Neural cell (in vitro differentiated cells): Measurements from ENCODE around the gene CKB. TPM values are rescaled to one million over a fixed set of nuclear protein-coding genes. Genes with fewer than 3 reads are reported as not detected.

ENCODE experiments used
- H2AFZ ChIP-seq: fragments of 200-600, 300-800 bp; sonication (generic), shearing (Covaris generic); 2 replicates; pipeline ENCODE4 v1.6.0; 2014; ENCODE audit warnings: low read depth, mild to moderate bottlenecking, antibody characterized with exemption, low read length, moderate library complexity
- H3F3A ChIP-seq: fragments of 200-600 bp; shearing (Covaris generic); 2 replicates; pipeline ENCODE4 v1.6.1; 2016; ENCODE audit warnings: mild to moderate bottlenecking, moderate library complexity, mixed read lengths, antibody characterized with exemption, low read length; ENCODE audit not compliant: insufficient read depth, poor library complexity, severe bottlenecking
- H3K27ac ChIP-seq: fragments of 200-600, 300-800 bp; sonication (generic), shearing (Covaris generic); 2 replicates; pipeline ENCODE4 v1.5.1; 2014; ENCODE audit warnings: mild to moderate bottlenecking, low read length, moderate library complexity
- H3K27me3 ChIP-seq: fragments of 300-800, 200-600 bp; sonication (generic), shearing (Covaris generic); 2 replicates; pipeline ENCODE4 v1.6.0; 2014; ENCODE audit warnings: mild to moderate bottlenecking, low read depth, low read length, moderate library complexity; ENCODE audit not compliant: insufficient read depth
- H3K36me3 ChIP-seq: fragments of 300-800, 200-600 bp; sonication (generic), shearing (Covaris generic); 2 replicates; pipeline ENCODE4 v1.5.1; 2014; ENCODE audit warnings: mild to moderate bottlenecking, antibody characterized with exemption, low read length, moderate library complexity; ENCODE audit not compliant: insufficient read depth
- H3K4me2 ChIP-seq: fragments of 300-800, 200-600 bp; sonication (generic), shearing (Covaris generic); 2 replicates; pipeline ENCODE4 v1.6.0; 2014; ENCODE audit warnings: mild to moderate bottlenecking, low read length
- H3K4me3 ChIP-seq: fragments of 300-800, 200-600 bp; sonication (generic), shearing (Covaris generic); 2 replicates; pipeline ENCODE4 v1.5.1; 2014; ENCODE audit warnings: mild to moderate bottlenecking, low read length, moderate library complexity
- H3K79me2 ChIP-seq: fragments of 200-600 bp; shearing (Covaris generic); replicated peaks from 2 replicates; pipeline ENCODE4 v1.6.0; 2014; ENCODE audit warnings: mild to moderate bottlenecking, low read length, moderate library complexity; ENCODE audit not compliant: insufficient read depth
- H3K9ac ChIP-seq: fragments of 300-800, 200-600 bp; sonication (generic), shearing (Covaris generic); 2 replicates; pipeline ENCODE4 v1.6.1; 2016; ENCODE audit warnings: mild to moderate bottlenecking, low read length, mixed read lengths
- H3K9me2 ChIP-seq: fragments of 200-600 bp; shearing (Covaris generic); 2 replicates; pipeline ENCODE4 v1.6.1; 2016; ENCODE audit warnings: mild to moderate bottlenecking, low read length, mixed read lengths; ENCODE audit not compliant: insufficient read depth
- H3K9me3 ChIP-seq: fragments of 200-600, 300-800 bp; sonication (generic), shearing (Covaris generic); 2 replicates; pipeline ENCODE4 v1.6.1; 2016; ENCODE audit warnings: mild to moderate bottlenecking, mixed run types, low read length, moderate library complexity, mixed read lengths
- H4K20me1 ChIP-seq: fragments of 200-600 bp; shearing (Covaris generic); 2 replicates; pipeline ENCODE4 v1.6.1; 2016; ENCODE audit warnings: mild to moderate bottlenecking, mixed run types; ENCODE audit not compliant: insufficient read depth
- CTCF ChIP-seq: fragments of 450-650 bp; IDR thresholded peaks from 2 replicates; pipeline ENCODE4 v1.5.1; 2014; ENCODE audit warnings: antibody characterized with exemption, mild to moderate bottlenecking, moderate library complexity; ENCODE audit not compliant: poor library complexity, severe bottlenecking
- EP300 ChIP-seq: fragments of 450-650 bp; conservative IDR thresholded peaks from 2 replicates; pipeline ENCODE4 v1.6.1; 2014; ENCODE audit warnings: antibody characterized with exemption, mild to moderate bottlenecking, moderate library complexity; ENCODE audit not compliant: poor library complexity, severe bottlenecking
- EZH2 ChIP-seq: fragments of 200-600, 300-800 bp; shearing (Covaris generic), sonication (generic); IDR thresholded peaks from 2 replicates; pipeline ENCODE4 v1.6.1; 2014; ENCODE audit warnings: antibody characterized with exemption, low read length, borderline replicate concordance, mild to moderate bottlenecking; ENCODE audit not compliant: insufficient read depth, poor library complexity, severe bottlenecking
- MXI1 ChIP-seq: fragments of 450-650 bp; conservative IDR thresholded peaks from 2 replicates; pipeline ENCODE4 v1.6.1; 2014; ENCODE audit warnings: antibody characterized with exemption, mild to moderate bottlenecking; ENCODE audit not compliant: poor library complexity, severe bottlenecking
- POLR2AphosphoS5 ChIP-seq: IDR thresholded peaks from 2 replicates; pipeline ENCODE4 v1.6.1; 2012
- RAD21 ChIP-seq: fragments of 450-650 bp; conservative IDR thresholded peaks from 2 replicates; pipeline ENCODE4 v1.6.1; 2014; ENCODE audit warnings: antibody characterized with exemption, mild to moderate bottlenecking, moderate library complexity
- SMC3 ChIP-seq: fragments of 450-650 bp; conservative IDR thresholded peaks from 2 replicates; pipeline ENCODE4 v1.6.1; 2014; ENCODE audit warnings: antibody characterized with exemption, mild to moderate bottlenecking, moderate library complexity; ENCODE audit not compliant: poor library complexity
- TAF1 ChIP-seq: IDR thresholded peaks from 2 replicates; pipeline ENCODE4 v1.6.1; 2012; ENCODE audit warnings: low read depth
- polyA plus RNA-seq: library from polyadenylated mRNA; depleted of rRNA; stranded (reverse); fragments of >200 nt; gene quantifications from 2 replicates; pipeline ENCODE4 v1.2.3, GENCODE V29; 2014
- TF ChIP-seq, protein P1 (sequence below): IDR thresholded peaks from 2 replicates; pipeline ENCODE4 v1.6.1; 2012; ENCODE audit warnings: borderline replicate concordance

The CKB gene
- polyA plus RNA-seq, 1 donor from 2014 or later: 918 TPM

- TF ChIP-seq POLR2AphosphoS5: no peak
- no peak for TF ChIP-seq MXI1
- no peak for TF ChIP-seq SMC3
- TF ChIP-seq EP300: no peak
- Histone ChIP-seq H3K4me3 (no peak overlapping the region), H3K4me2 (no peak overlapping the region), H2AFZ (no peak overlapping the region), H4K20me1 (no peaks in the 10 kb centered on the region), H3K27ac (no peak overlapping the region), H3K9me3 (no peaks in the 10 kb centered on the region), H3K27me3 (no peaks in the 10 kb centered on the region), H3K9me2 (no peaks in the 10 kb centered on the region), H3K79me2 (no peaks in the 10 kb centered on the region), H3K36me3 (no peaks in the 10 kb centered on the region), H3K9ac (no peak overlapping the region), H3F3A (no peaks in the 10 kb centered on the region)
These were observed 13.4 kb upstream of the CKB start for GRCh38 chr14:103535891-103536565.

DNA sequence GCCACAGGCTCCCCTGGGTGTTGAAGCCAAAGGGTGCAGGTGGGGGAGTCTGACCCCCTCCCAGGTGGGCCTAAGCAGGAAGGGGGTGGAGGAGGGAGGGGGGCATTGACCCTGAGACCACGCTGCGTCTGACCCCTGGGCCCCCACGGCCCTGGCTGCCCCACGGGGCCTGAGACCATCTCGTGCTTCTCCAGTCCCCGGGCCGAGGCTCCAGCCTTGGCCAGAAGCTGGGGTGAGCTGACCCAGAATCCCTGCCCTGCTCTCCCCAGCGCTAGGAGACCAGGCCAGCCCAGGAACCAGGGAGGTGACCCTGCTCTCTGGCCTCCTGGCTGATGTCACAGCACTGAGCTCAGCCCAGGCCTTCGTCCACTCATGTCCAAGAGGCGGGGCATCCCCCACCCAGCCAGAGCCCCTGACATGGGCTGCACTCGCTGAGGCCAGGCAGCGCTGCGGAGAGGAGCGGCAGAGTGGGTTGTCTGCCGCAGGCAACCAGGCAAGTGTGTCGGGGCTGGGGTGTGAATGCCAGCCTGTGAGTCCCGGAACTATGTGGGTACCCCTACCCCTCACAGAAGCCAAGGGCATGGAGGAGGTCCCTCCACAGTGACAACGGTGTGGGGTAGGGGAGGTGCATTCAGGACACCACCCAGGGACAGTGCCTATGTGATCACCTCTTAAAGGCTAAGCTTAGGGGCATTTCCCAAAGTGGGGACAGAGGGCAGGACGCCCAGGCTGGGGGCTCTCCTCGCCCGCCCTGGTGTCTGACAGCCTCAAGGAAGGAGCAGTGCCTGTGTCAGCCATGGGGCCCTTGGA is 12.7 kb upstream of the CKB start:
- no peak overlapping the region for H3K27ac ChIP-seq
- H3K4me2 ChIP-seq: no peak overlapping the region
- H3K9me2 ChIP-seq: no peaks in the 10 kb centered on the region
- H3K4me3 ChIP-seq: no peak overlapping the region
- no peaks in the 10 kb centered on the region for H3K79me2 ChIP-seq
- H3K9ac ChIP-seq: no peak overlapping the region
- H3F3A ChIP-seq: no peaks in the 10 kb centered on the region
- no peaks in the 10 kb centered on the region for H3K9me3 ChIP-seq
- H3K36me3 ChIP-seq: no peaks in the 10 kb centered on the region
- H2AFZ ChIP-seq: no peak overlapping the region
- H4K20me1 ChIP-seq: no peaks in the 10 kb centered on the region
- no peaks in the 10 kb centered on the region for H3K27me3 ChIP-seq
- TF ChIP-seq POLR2AphosphoS5 (no peak), CTCF (no peak), EZH2 (no peak), MXI1 (no peak), TAF1 (no peak), EP300 (no peak), SMC3 (no peak), RAD21 (no peak)
- TF ChIP-seq, protein P1, sequence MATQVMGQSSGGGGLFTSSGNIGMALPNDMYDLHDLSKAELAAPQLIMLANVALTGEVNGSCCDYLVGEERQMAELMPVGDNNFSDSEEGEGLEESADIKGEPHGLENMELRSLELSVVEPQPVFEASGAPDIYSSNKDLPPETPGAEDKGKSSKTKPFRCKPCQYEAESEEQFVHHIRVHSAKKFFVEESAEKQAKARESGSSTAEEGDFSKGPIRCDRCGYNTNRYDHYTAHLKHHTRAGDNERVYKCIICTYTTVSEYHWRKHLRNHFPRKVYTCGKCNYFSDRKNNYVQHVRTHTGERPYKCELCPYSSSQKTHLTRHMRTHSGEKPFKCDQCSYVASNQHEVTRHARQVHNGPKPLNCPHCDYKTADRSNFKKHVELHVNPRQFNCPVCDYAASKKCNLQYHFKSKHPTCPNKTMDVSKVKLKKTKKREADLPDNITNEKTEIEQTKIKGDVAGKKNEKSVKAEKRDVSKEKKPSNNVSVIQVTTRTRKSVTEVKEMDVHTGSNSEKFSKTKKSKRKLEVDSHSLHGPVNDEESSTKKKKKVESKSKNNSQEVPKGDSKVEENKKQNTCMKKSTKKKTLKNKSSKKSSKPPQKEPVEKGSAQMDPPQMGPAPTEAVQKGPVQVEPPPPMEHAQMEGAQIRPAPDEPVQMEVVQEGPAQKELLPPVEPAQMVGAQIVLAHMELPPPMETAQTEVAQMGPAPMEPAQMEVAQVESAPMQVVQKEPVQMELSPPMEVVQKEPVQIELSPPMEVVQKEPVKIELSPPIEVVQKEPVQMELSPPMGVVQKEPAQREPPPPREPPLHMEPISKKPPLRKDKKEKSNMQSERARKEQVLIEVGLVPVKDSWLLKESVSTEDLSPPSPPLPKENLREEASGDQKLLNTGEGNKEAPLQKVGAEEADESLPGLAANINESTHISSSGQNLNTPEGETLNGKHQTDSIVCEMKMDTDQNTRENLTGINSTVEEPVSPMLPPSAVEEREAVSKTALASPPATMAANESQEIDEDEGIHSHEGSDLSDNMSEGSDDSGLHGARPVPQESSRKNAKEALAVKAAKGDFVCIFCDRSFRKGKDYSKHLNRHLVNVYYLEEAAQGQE: no peak
